ENCODE results near the gene ROBO1.

Gene ROBO1

DNA sequence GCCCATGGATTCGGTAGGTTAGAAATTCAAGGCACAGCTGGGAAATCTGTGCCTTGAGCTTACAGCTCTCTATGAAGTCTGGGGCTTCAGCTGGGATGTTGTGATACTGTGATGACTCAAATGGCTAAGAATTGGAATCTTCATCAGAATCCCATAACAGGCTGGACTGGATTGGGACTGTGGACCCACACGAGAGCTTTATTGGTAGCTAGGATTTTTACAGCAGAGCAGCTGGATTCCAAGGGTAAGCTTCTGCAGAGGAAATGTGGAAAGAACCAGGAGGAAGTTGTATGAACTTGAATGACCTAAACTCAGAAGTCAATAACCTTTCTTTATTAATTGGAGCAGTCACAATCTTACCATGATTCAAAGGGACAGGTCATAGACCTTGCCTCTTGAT, 1187.1 kb downstream of the ROBO1 start:
- TF ChIP-seq, protein P1, sequence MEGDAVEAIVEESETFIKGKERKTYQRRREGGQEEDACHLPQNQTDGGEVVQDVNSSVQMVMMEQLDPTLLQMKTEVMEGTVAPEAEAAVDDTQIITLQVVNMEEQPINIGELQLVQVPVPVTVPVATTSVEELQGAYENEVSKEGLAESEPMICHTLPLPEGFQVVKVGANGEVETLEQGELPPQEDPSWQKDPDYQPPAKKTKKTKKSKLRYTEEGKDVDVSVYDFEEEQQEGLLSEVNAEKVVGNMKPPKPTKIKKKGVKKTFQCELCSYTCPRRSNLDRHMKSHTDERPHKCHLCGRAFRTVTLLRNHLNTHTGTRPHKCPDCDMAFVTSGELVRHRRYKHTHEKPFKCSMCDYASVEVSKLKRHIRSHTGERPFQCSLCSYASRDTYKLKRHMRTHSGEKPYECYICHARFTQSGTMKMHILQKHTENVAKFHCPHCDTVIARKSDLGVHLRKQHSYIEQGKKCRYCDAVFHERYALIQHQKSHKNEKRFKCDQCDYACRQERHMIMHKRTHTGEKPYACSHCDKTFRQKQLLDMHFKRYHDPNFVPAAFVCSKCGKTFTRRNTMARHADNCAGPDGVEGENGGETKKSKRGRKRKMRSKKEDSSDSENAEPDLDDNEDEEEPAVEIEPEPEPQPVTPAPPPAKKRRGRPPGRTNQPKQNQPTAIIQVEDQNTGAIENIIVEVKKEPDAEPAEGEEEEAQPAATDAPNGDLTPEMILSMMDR (conservative IDR thresholded peaks at IDR 0.05; ENCODE audit: low read depth, low read length): no peak
- H3K4me3 ChIP-seq (ENCODE audit: low read depth, low read length): no peak overlapping the region
- DNase-seq (ENCODE audit: low read depth): no peak

DNA sequence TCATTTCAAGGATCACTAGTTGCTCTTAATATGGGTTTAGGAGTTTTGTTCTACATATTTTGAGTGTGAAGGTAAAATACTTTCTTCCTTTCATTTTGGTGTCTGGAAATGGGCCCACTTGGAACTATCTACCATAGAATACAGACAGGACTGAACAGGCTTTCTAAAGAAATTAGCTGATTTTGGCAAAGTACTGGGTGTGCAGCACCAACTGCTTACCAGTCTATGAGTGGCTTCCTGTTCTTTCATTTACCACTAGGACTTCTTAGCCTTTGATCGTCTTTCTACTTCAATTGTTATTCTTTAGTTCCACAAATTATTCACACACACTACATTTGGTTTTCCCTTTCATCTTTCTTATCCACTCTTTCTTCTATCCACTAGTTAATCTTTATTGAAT, 1196.3 kb downstream of the ROBO1 start:
- no peak overlapping the region for H3K4me3 ChIP-seq (ENCODE audit: low read depth, low read length)
- TF ChIP-seq, protein P1 (conservative IDR thresholded peaks at IDR 0.05; ENCODE audit: low read depth, low read length): no peak
- DNase-seq (ENCODE audit: low read depth): no peak

DNA sequence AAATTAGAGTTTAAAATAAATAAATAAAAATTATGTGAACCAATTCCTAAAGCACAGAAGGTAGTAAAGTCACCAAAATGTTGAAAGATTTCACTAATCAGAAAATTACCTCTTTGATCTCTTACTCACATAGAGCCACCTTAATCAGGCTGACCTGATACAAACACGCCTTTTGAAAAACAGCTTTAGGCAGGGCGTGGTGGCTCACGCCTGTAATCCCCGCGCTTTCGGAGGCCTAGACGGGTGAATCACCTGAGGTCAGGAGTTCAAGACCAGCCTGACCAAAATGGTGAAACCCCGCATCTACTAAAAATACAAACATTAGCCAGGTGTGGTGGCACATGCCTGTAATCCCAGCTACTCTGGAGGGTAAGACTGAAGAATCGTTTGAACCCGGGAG, 1197.3 kb downstream of the ROBO1 start:
- TF ChIP-seq, protein P1 (conservative IDR thresholded peaks at IDR 0.05; ENCODE audit: low read depth, low read length): no peak
- H3K4me3 ChIP-seq (ENCODE audit: low read depth, low read length): no peak overlapping the region

DNA sequence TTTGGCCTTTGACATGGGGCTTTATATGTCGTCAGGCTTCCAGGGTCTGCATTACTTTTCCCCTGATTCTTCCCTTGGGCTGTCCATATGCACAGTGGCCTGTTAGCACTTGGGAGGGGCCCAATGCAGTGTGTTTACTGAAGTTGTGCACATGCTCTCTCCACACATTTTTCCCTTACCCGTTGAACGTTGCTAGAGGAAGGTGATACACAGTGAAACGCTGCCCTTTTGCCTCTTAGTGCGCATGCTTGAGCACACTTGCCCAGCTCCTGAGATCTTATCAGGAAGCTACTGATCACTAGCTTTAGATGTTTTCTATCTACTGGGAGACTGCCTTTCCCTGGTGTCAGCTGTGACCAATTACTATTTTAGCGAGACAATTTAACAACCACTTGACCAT, 1198.0 kb downstream of the ROBO1 start:
- no peak for DNase-seq (ENCODE audit: low read depth)
- H3K4me3 ChIP-seq (ENCODE audit: low read depth, low read length): no peak overlapping the region
- TF ChIP-seq, protein P1 (conservative IDR thresholded peaks at IDR 0.05; ENCODE audit: low read depth, low read length): no peak

More for the DNA sequence above, 1197.3 kb downstream of the ROBO1 start:
- DNase-seq (ENCODE audit: low read depth): no peak

DNA sequence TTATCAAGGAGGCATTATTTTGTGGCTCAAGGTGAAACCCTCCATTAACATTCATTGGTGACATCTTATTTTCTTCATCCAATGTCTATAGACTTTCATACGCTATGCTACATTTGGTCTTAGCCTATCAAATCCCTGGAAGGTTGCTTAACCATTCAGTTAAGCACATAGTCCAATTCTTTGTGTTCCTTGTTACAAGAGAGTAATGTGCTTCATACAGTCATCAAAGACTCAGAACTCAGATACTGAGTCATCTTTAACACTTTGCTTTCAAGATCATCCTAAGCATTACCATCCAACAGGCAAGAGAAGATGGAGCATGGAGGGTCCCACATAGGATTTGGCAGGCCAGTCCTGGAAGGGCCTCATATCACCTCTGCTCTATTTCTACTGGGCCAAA, 1202.1 kb downstream of the ROBO1 start:
- no peak for DNase-seq (ENCODE audit: low read depth)
- TF ChIP-seq, protein P1 (conservative IDR thresholded peaks at IDR 0.05; ENCODE audit: low read depth, low read length): no peak
- no peak overlapping the region for H3K4me3 ChIP-seq (ENCODE audit: low read depth, low read length)

DNA sequence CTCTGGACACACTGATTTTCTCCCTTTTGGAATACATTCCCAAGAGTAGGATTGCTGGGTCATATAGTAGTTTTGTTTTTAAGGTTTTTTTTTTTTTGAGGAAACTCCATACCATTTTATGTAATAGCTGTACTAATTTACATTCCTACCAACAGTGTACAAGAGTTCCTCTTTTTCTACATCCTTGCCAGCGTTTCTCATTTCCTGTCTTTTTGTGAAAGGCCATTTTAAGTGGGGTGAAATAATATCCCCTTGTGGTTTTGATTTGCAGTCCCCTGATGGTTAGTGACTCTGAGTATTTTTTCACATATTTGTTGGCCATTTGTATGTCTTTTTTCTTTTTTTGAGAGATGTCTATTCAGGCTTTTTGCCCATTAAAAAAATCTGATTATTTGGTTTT, 1205.5 kb downstream of the ROBO1 start:
- TF ChIP-seq, protein P1 (conservative IDR thresholded peaks at IDR 0.05; ENCODE audit: low read depth, low read length): no peak
- no peak overlapping the region for H3K4me3 ChIP-seq (ENCODE audit: low read depth, low read length)
- no peak for DNase-seq (ENCODE audit: low read depth)
